Nephron (organoid): Measurements from ENCODE around the gene FAM89B.
"Not testable (repeated sequence)": the region's sequence is repeated elsewhere in the genome, so short reads cannot be mapped to it uniquely, and the experiment has no call there.

ENCODE experiments used
- H3K27ac Mint-ChIP-seq, 3 experiments: 2 replicates each; pipeline ENCODE4 v1.8.0; 2020; ENCODE audit warnings: mixed read lengths in 3 of 3, mild to moderate bottlenecking in 2 of 3, moderate library complexity in 1 of 3
- H3K27me3 Mint-ChIP-seq: 2 replicates; pipeline ENCODE4 v1.8.0; 2021; ENCODE audit warnings: low read depth, mild to moderate bottlenecking, moderate library complexity, mixed read lengths
- H3K36me3 Mint-ChIP-seq: 2 replicates; pipeline ENCODE4 v1.8.0; 2020; ENCODE audit warnings: low read depth, mixed read lengths
- H3K4me1 Mint-ChIP-seq: 2 replicates; pipeline ENCODE4 v1.8.0; 2020; ENCODE audit warnings: mixed read lengths
- H3K4me3 Mint-ChIP-seq, 3 experiments: 2 replicates each; pipeline ENCODE4 v1.8.0; 2020; ENCODE audit warnings: mild to moderate bottlenecking in 3 of 3, mixed read lengths in 3 of 3, moderate library complexity in 2 of 3
- H3K9me3 Mint-ChIP-seq: 2 replicates; pipeline ENCODE4 v1.8.0; 2020; ENCODE audit warnings: mixed read lengths
- TF ChIP-seq, protein P1 (sequence below), 3 experiments: fragments of 200-600 bp; sonication (generic); IDR thresholded peaks; one replicate each; pipeline ENCODE4 v1.5.0; 2021; ENCODE audit warnings: antibody characterized with exemption in 3 of 3; ENCODE audit not compliant: unreplicated experiment in 3 of 3

FAM89B gene

GRCh38 chr11:65562788-65563187 lies 9.6 kb upstream of the FAM89B start:
- no peaks in the 10 kb centered on the region for H3K36me3 Mint-ChIP-seq
- TF ChIP-seq, protein P1, sequence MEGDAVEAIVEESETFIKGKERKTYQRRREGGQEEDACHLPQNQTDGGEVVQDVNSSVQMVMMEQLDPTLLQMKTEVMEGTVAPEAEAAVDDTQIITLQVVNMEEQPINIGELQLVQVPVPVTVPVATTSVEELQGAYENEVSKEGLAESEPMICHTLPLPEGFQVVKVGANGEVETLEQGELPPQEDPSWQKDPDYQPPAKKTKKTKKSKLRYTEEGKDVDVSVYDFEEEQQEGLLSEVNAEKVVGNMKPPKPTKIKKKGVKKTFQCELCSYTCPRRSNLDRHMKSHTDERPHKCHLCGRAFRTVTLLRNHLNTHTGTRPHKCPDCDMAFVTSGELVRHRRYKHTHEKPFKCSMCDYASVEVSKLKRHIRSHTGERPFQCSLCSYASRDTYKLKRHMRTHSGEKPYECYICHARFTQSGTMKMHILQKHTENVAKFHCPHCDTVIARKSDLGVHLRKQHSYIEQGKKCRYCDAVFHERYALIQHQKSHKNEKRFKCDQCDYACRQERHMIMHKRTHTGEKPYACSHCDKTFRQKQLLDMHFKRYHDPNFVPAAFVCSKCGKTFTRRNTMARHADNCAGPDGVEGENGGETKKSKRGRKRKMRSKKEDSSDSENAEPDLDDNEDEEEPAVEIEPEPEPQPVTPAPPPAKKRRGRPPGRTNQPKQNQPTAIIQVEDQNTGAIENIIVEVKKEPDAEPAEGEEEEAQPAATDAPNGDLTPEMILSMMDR (IDR thresholded peaks at IDR 0.05; ENCODE audit: unreplicated experiment in 3 of 3) = no peak

DNA sequence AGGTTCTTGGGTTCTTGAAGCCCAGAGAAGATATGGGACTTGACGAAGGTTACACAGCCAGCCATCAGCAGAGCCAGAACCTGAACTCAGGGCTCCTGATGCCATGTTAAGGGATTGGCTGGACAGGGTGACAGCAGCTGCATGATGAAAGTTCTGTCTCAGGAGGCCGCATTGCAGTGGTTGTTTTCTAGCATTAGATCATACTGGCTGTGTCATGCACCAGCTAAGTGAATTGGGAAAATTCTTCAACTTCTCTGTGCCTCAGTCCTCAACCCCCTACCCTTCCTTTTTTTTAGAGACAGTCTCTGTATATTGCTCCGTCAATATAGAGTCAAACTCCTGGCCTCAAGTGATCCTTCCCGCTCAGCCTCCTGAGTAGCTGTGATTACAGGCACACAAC lies 8.7 kb upstream of the FAM89B start:
- Mint-ChIP-seq H3K4me1 (peaks cover 43% of the 10 kb centered on the region), H3K27me3 (peaks cover 3% of the 10 kb centered on the region)

More at GRCh38 chr11:65562788-65563187, 9.6 kb upstream of the FAM89B start:
- H3K4me1 Mint-ChIP-seq = peaks cover 37% of the 10 kb centered on the region
- no peak overlapping the region for H3K4me3 Mint-ChIP-seq
- H3K27ac Mint-ChIP-seq = peak overlapping the region in 1 of 3 experiments; percentile 92
- no peaks in the 10 kb centered on the region for H3K9me3 Mint-ChIP-seq
- peaks cover 3% of the 10 kb centered on the region for H3K27me3 Mint-ChIP-seq

GRCh38 chr11:65564879-65565559 lies 7.3 kb upstream of the FAM89B start:
- not testable (repeated sequence) for H3K36me3 Mint-ChIP-seq, H3K9me3 Mint-ChIP-seq, H3K4me3 Mint-ChIP-seq, H3K27me3 Mint-ChIP-seq, H3K27ac Mint-ChIP-seq
- H3K4me1 Mint-ChIP-seq = peaks cover 42% of the 10 kb centered on the region

More for the DNA sequence above, 8.7 kb upstream of the FAM89B start:
- H3K27ac Mint-ChIP-seq = peak overlapping the region in 2 of 3 experiments; percentile 61 to 88
- TF ChIP-seq, protein P1 (IDR thresholded peaks at IDR 0.05; ENCODE audit: unreplicated experiment in 3 of 3) = no peak
- peaks cover 3% of the 10 kb centered on the region for H3K36me3 Mint-ChIP-seq
- H3K4me3 Mint-ChIP-seq = no peak overlapping the region
- no peaks in the 10 kb centered on the region for H3K9me3 Mint-ChIP-seq

DNA sequence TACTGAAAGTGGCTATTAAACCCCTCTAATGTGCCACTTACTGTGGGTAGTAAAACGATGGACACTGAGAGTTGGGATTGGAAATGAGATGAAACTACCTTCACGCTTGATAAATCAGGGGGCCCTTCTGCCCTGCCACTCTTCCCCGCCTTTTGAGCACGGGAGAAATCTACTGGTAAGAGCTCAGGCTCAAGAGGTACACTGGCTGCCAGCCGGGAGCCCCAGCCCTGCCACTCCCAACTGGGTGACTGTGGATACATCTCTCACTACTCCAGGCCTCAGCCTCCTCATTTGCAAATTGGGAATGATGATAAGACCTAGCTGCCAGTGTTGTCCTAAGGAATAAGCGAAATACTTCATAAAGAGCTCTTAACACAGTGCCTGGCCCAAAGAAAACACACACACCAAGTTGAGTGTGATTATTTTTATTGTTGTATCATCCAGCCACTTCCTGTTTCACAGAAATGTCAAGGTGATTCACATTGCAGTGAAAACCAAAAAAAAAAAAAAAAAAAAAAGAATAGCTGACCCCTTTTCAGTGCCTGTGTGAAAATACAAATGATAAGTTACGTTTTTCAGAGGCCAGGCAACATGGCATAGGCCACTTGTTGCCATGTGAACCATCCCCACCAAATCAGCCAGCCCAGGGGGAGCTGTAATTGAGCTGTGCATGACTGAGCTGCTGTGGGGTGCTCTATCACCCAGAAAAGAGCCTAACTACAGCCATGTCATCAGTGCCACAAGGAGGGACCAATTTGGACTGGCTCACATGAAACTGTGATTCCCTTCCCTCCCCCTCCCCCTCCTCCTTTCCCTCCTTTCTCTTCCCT lies 6.5 kb upstream of the FAM89B start:
- TF ChIP-seq, protein P1 (IDR thresholded peaks at IDR 0.05; ENCODE audit: unreplicated experiment in 3 of 3) = no peak
- Mint-ChIP-seq H3K36me3 (peaks cover 3% of the 10 kb centered on the region), H3K4me3 (no peak overlapping the region), H3K4me1 (peaks cover 41% of the 10 kb centered on the region), H3K9me3 (no peaks in the 10 kb centered on the region), H3K27ac (peak overlapping the region in 1 of 3 experiments; percentile 17), H3K27me3 (peaks cover 3% of the 10 kb centered on the region)

DNA sequence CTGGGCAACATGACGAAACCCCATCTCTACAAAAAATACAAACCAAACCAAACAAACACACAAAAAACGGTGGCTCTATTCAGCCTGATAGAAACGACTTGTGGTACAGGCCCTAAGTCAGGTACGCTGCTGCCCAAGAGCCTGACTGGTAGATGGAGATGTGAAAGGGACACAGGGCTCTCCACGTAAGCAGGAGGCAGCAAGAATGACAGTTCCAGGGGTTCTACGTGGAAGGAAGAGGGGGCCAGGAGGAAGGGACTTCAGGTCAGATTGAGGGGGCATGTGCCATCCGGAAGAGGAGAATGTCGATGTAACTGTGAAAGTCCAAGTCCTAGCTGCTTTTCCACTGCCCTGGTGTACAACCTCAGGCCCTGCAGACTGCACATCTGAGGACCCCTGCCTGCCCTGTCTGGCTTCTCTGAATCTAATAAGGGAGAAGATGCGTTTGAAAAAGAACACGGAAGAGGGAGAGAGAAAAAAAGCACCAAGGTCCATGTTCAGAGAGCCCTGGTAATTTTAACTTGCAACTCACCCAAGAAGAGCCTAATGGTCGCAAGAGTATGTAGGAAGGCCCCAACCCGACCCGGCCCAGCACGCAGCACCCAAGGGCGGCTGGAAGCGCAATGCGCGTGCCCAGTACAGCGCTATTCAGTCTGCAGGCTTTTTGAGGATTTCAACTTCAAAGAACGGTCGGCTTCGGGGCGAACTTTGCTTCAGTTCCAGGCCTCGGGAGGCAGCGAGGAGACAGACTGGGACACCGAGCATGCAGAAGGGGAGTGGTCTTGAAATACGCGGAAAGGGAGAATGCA lies 3.0 kb upstream of the FAM89B start:
- H3K36me3 Mint-ChIP-seq = peaks cover 3% of the 10 kb centered on the region
- no peaks in the 10 kb centered on the region for H3K9me3 Mint-ChIP-seq
- peaks cover 47% of the 10 kb centered on the region for H3K4me1 Mint-ChIP-seq
- H3K4me3 Mint-ChIP-seq = peak overlapping the region; percentile 99 to 100 (median 99)
- no peaks in the 10 kb centered on the region for H3K27me3 Mint-ChIP-seq
- TF ChIP-seq, protein P1 (IDR thresholded peaks at IDR 0.05; ENCODE audit: unreplicated experiment in 3 of 3) = no peak
- H3K27ac Mint-ChIP-seq = peak overlapping the region; percentile 93 to 95 (median 95)
